ENCODE results near the gene DSG3.

DSG3 gene

GRCh38 chr18:31426871-31427406 lies 20.6 kb upstream of the DSG3 start:
- no peak overlapping the region for H3K27ac ChIP-seq
- no peak overlapping the region for H3K9ac ChIP-seq (ENCODE audit: insufficient read length)
- no peak overlapping the region for H3K4me3 ChIP-seq
- DNase-seq (ENCODE audit: low read depth, low spot score): no peak
- no peaks in the 10 kb centered on the region for H3K36me3 ChIP-seq (ENCODE audit: insufficient read depth, low read length)
- no peaks in the 10 kb centered on the region for H3K9me3 ChIP-seq (ENCODE audit: low read depth, low read length)
- TF ChIP-seq POLR2AphosphoS5 (IDR thresholded peaks at IDR 0.05; ENCODE audit: borderline replicate concordance, low read depth, low read length): no peak
- TF ChIP-seq EZH2 (IDR thresholded peaks at IDR 0.05): no peak
- no peak for TF ChIP-seq FOXP2 (optimal IDR thresholded peaks at IDR 0.05; ENCODE audit: control extremely low read depth, extremely low read length, insufficient read depth)

GRCh38 chr18:31428211-31428610 lies 19.3 kb upstream of the DSG3 start:
- TF ChIP-seq FOXP2 (optimal IDR thresholded peaks at IDR 0.05; ENCODE audit: control extremely low read depth, extremely low read length, insufficient read depth) (no peak), EZH2 (IDR thresholded peaks at IDR 0.05) (no peak), POLR2AphosphoS5 (IDR thresholded peaks at IDR 0.05; ENCODE audit: borderline replicate concordance, low read depth, low read length) (no peak)
- Histone ChIP-seq H3K9me3 (ENCODE audit: low read depth, low read length) (no peaks in the 10 kb centered on the region), H3K9ac (ENCODE audit: insufficient read length) (no peak overlapping the region), H3K4me3 (no peak overlapping the region), H3K36me3 (ENCODE audit: insufficient read depth, low read length) (no peaks in the 10 kb centered on the region), H3K27ac (no peak overlapping the region)
- DNase-seq (ENCODE audit: low read depth, low spot score): no peak

GRCh38 chr18:31429623-31430022 lies 17.9 kb upstream of the DSG3 start:
- DNase-seq (ENCODE audit: low read depth, low spot score): no peak
- no peak overlapping the region for H3K4me3 ChIP-seq
- TF ChIP-seq EZH2 (IDR thresholded peaks at IDR 0.05) (no peak), POLR2AphosphoS5 (IDR thresholded peaks at IDR 0.05; ENCODE audit: borderline replicate concordance, low read depth, low read length) (no peak), FOXP2 (optimal IDR thresholded peaks at IDR 0.05; ENCODE audit: control extremely low read depth, extremely low read length, insufficient read depth) (no peak)
- H3K27ac ChIP-seq: no peak overlapping the region
- no peaks in the 10 kb centered on the region for H3K36me3 ChIP-seq (ENCODE audit: insufficient read depth, low read length)
- H3K9ac ChIP-seq (ENCODE audit: insufficient read length): no peak overlapping the region
- no peaks in the 10 kb centered on the region for H3K9me3 ChIP-seq (ENCODE audit: low read depth, low read length)

GRCh38 chr18:31430072-31430471 lies 17.5 kb upstream of the DSG3 start:
- no peak overlapping the region for H3K4me3 ChIP-seq

GRCh38 chr18:31430554-31430953 lies 17.0 kb upstream of the DSG3 start:
- H3K9me3 ChIP-seq (ENCODE audit: low read depth, low read length): no peaks in the 10 kb centered on the region
- no peak overlapping the region for H3K27ac ChIP-seq
- H3K9ac ChIP-seq (ENCODE audit: insufficient read length): no peak overlapping the region
- no peak for TF ChIP-seq POLR2AphosphoS5 (IDR thresholded peaks at IDR 0.05; ENCODE audit: borderline replicate concordance, low read depth, low read length)
- no peak for TF ChIP-seq FOXP2 (optimal IDR thresholded peaks at IDR 0.05; ENCODE audit: control extremely low read depth, extremely low read length, insufficient read depth)
- no peak for TF ChIP-seq EZH2 (IDR thresholded peaks at IDR 0.05)
- H3K36me3 ChIP-seq (ENCODE audit: insufficient read depth, low read length): no peaks in the 10 kb centered on the region
- no peak overlapping the region for H3K4me3 ChIP-seq
- no peak for DNase-seq (ENCODE audit: low read depth, low spot score)

More at GRCh38 chr18:31430072-31430471, 17.5 kb upstream of the DSG3 start:
- H3K36me3 ChIP-seq (ENCODE audit: insufficient read depth, low read length): no peaks in the 10 kb centered on the region
- TF ChIP-seq POLR2AphosphoS5 (IDR thresholded peaks at IDR 0.05; ENCODE audit: borderline replicate concordance, low read depth, low read length) (no peak), FOXP2 (optimal IDR thresholded peaks at IDR 0.05; ENCODE audit: control extremely low read depth, extremely low read length, insufficient read depth) (no peak), EZH2 (IDR thresholded peaks at IDR 0.05) (no peak)
- DNase-seq (ENCODE audit: low read depth, low spot score): no peak
- no peak overlapping the region for H3K27ac ChIP-seq
- no peak overlapping the region for H3K9ac ChIP-seq (ENCODE audit: insufficient read length)
- H3K9me3 ChIP-seq (ENCODE audit: low read depth, low read length): no peaks in the 10 kb centered on the region

GRCh38 chr18:31432316-31432715 lies 15.2 kb upstream of the DSG3 start:
- Histone ChIP-seq H3K9ac (ENCODE audit: insufficient read length) (no peak overlapping the region), H3K9me3 (ENCODE audit: low read depth, low read length) (no peaks in the 10 kb centered on the region), H3K27ac (no peak overlapping the region), H3K36me3 (ENCODE audit: insufficient read depth, low read length) (no peaks in the 10 kb centered on the region), H3K4me3 (no peak overlapping the region)
- no peak for TF ChIP-seq FOXP2 (optimal IDR thresholded peaks at IDR 0.05; ENCODE audit: control extremely low read depth, extremely low read length, insufficient read depth)
- no peak for TF ChIP-seq POLR2AphosphoS5 (IDR thresholded peaks at IDR 0.05; ENCODE audit: borderline replicate concordance, low read depth, low read length)
- TF ChIP-seq EZH2 (IDR thresholded peaks at IDR 0.05): no peak
- DNase-seq (ENCODE audit: low read depth, low spot score): no peak

GRCh38 chr18:31436825-31437224 lies 10.7 kb upstream of the DSG3 start:
- Histone ChIP-seq H3K9ac (ENCODE audit: insufficient read length) (no peak overlapping the region), H3K4me3 (no peak overlapping the region), H3K9me3 (ENCODE audit: low read depth, low read length) (no peaks in the 10 kb centered on the region), H3K36me3 (ENCODE audit: insufficient read depth, low read length) (no peaks in the 10 kb centered on the region), H3K27ac (no peak overlapping the region)
- TF ChIP-seq EZH2 (IDR thresholded peaks at IDR 0.05): no peak
- no peak for TF ChIP-seq FOXP2 (optimal IDR thresholded peaks at IDR 0.05; ENCODE audit: control extremely low read depth, extremely low read length, insufficient read depth)
- no peak for TF ChIP-seq POLR2AphosphoS5 (IDR thresholded peaks at IDR 0.05; ENCODE audit: borderline replicate concordance, low read depth, low read length)
- DNase-seq (ENCODE audit: low read depth, low spot score): no peak

GRCh38 chr18:31438402-31438801 lies 9.1 kb upstream of the DSG3 start:
- no peak for TF ChIP-seq POLR2AphosphoS5 (IDR thresholded peaks at IDR 0.05; ENCODE audit: borderline replicate concordance, low read depth, low read length)
- no peak for TF ChIP-seq EZH2 (IDR thresholded peaks at IDR 0.05)
- TF ChIP-seq FOXP2 (optimal IDR thresholded peaks at IDR 0.05; ENCODE audit: control extremely low read depth, extremely low read length, insufficient read depth): no peak
- H3K9me3 ChIP-seq (ENCODE audit: low read depth, low read length): no peaks in the 10 kb centered on the region
- no peak overlapping the region for H3K4me3 ChIP-seq

GRCh38 chr18:31439807-31440325 lies 7.7 kb upstream of the DSG3 start:
- no peak for DNase-seq (ENCODE audit: low read depth, low spot score)
- no peaks in the 10 kb centered on the region for H3K36me3 ChIP-seq (ENCODE audit: insufficient read depth, low read length)
- H3K9me3 ChIP-seq (ENCODE audit: low read depth, low read length): no peaks in the 10 kb centered on the region
- H3K9ac ChIP-seq (ENCODE audit: insufficient read length): no peak overlapping the region
- no peak overlapping the region for H3K27ac ChIP-seq
- H3K4me3 ChIP-seq: no peak overlapping the region
- TF ChIP-seq FOXP2 (optimal IDR thresholded peaks at IDR 0.05; ENCODE audit: control extremely low read depth, extremely low read length, insufficient read depth) (no peak), POLR2AphosphoS5 (IDR thresholded peaks at IDR 0.05; ENCODE audit: borderline replicate concordance, low read depth, low read length) (no peak), EZH2 (IDR thresholded peaks at IDR 0.05) (no peak)

More at GRCh38 chr18:31438402-31438801, 9.1 kb upstream of the DSG3 start:
- Histone ChIP-seq H3K27ac (no peak overlapping the region), H3K36me3 (ENCODE audit: insufficient read depth, low read length) (no peaks in the 10 kb centered on the region), H3K9ac (ENCODE audit: insufficient read length) (no peak overlapping the region)
- no peak for DNase-seq (ENCODE audit: low read depth, low spot score)

All from SK-N-MC (cell line).